Skeletal muscle tissue (tissue), 4 donors: Measurements from ENCODE around the gene HTR4. TPM values are rescaled to one million over a fixed set of nuclear protein-coding genes. Genes with fewer than 3 reads are reported as not detected.

ENCODE experiments used
- H3K27ac ChIP-seq: one replicate; pipeline ENCODE4 v1.7.0; 2013; ENCODE audit warnings: mild to moderate bottlenecking, low read depth, low read length, inconsistent platforms
- H3K27me3 ChIP-seq, 3 donors: one replicate each; pipeline ENCODE4 v1.7.0; 2013; ENCODE audit warnings: low read length in 3 of 3; ENCODE audit not compliant: control insufficient read depth in 3 of 3, insufficient read depth in 3 of 3
- H3K36me3 ChIP-seq, 3 donors: one replicate each; pipeline ENCODE4 v1.7.0; 2013; ENCODE audit warnings: low read length in 3 of 3; ENCODE audit not compliant: control insufficient read depth in 3 of 3, insufficient read depth in 3 of 3
- H3K4me1 ChIP-seq, 3 donors: one replicate each; pipeline ENCODE4 v1.7.0; 2013; ENCODE audit warnings: low read length in 3 of 3, mild to moderate bottlenecking in 3 of 3; ENCODE audit not compliant: control insufficient read depth in 3 of 3, insufficient read depth in 3 of 3
- H3K4me3 ChIP-seq, 3 donors: one replicate each; pipeline ENCODE4 v1.7.0; 2013; ENCODE audit warnings: low read length in 3 of 3
- H3K9ac ChIP-seq, 3 donors: one replicate each; pipeline ENCODE4 v1.7.0; 2013; ENCODE audit warnings: low read length in 3 of 3, mild to moderate bottlenecking in 3 of 3, moderate library complexity in 2 of 3, low read depth in 1 of 3
- H3K9me3 ChIP-seq, 3 donors: one replicate each; pipeline ENCODE4 v1.7.0; 2013; ENCODE audit warnings: low read length in 3 of 3; ENCODE audit not compliant: control insufficient read depth in 3 of 3
- total RNA-seq: library from RNA; depleted of rRNA; stranded (reverse); fragments of >200 nt; gene quantifications from one replicate; pipeline ENCODE4 v1.2.3, GENCODE V29; 2014
- donor health status: Osteomylitis.

The HTR4 gene
- total RNA-seq, result not detected

GRCh38 chr5:148653836-148654781, at the start of gene HTR4:
HTR4 (minus strand) TSS chr5:148654527; CDS start chr5:148637014, 17,513 bp downstream.
- peaks cover 0 to 2% (median 0%) of the 10 kb centered on the region in 3 donors for H3K9me3 ChIP-seq
- H3K4me3 ChIP-seq, result no peak within 1 kb of the TSS
- H3K9ac ChIP-seq, result no peak within 1 kb of the TSS
- H3K36me3 ChIP-seq, result no peaks in the 10 kb centered on the region
- H3K27me3 ChIP-seq, result peaks cover 22 to 34% (median 30%) of the 10 kb centered on the region in 3 donors
- H3K4me1 ChIP-seq, result no peaks in the 10 kb centered on the region
- no peak within 1 kb of the TSS for H3K27ac ChIP-seq

- no peak overlapping the region for H3K9ac ChIP-seq
- H3K27ac ChIP-seq, result no peak overlapping the region
- peaks cover 0 to 2% (median 0%) of the 10 kb centered on the region in 3 donors for H3K27me3 ChIP-seq
- H3K4me1 ChIP-seq, result no peaks in the 10 kb centered on the region
- no peak overlapping the region for H3K4me3 ChIP-seq
- H3K36me3 ChIP-seq, result no peaks in the 10 kb centered on the region
- no peaks in the 10 kb centered on the region for H3K9me3 ChIP-seq
These were observed 47.8 kb upstream of the HTR4 start for GRCh38 chr5:148702019-148702596.

GRCh38 chr5:148699028-148699427, 44.7 kb upstream of the HTR4 start:
- Histone ChIP-seq H3K27ac (no peak overlapping the region), H3K4me3 (no peak overlapping the region), H3K27me3 (peaks cover 0 to 2% (median 0%) of the 10 kb centered on the region in 3 donors), H3K9ac (no peak overlapping the region), H3K4me1 (no peaks in the 10 kb centered on the region), H3K9me3 (no peaks in the 10 kb centered on the region), H3K36me3 (no peaks in the 10 kb centered on the region)

DNA sequence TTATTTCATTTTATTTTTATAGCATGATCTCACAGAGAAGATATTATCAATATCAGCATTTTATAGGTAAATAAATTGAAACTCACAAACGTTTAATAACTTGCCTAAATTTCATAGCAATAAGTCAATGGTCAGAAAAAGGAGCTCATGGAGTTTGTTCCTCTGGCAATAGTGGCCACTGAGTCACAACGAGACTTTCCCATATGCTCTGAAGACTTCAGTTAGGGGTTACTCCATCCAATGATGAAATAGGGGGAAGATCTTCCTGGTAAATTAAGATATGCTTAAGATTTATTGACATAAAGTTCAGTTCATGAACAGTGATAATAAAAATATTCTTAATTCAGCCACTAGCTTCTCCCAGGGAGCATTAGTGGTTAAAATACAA, 43.5 kb upstream of the HTR4 start:
- H3K27me3 ChIP-seq, result peaks cover 0 to 2% (median 0%) of the 10 kb centered on the region in 3 donors
- H3K36me3 ChIP-seq, result no peaks in the 10 kb centered on the region
- H3K4me3 ChIP-seq, result no peak overlapping the region
- H3K9ac ChIP-seq, result no peak overlapping the region
- H3K4me1 ChIP-seq, result no peaks in the 10 kb centered on the region
- no peaks in the 10 kb centered on the region for H3K9me3 ChIP-seq
- H3K27ac ChIP-seq, result no peak overlapping the region

DNA sequence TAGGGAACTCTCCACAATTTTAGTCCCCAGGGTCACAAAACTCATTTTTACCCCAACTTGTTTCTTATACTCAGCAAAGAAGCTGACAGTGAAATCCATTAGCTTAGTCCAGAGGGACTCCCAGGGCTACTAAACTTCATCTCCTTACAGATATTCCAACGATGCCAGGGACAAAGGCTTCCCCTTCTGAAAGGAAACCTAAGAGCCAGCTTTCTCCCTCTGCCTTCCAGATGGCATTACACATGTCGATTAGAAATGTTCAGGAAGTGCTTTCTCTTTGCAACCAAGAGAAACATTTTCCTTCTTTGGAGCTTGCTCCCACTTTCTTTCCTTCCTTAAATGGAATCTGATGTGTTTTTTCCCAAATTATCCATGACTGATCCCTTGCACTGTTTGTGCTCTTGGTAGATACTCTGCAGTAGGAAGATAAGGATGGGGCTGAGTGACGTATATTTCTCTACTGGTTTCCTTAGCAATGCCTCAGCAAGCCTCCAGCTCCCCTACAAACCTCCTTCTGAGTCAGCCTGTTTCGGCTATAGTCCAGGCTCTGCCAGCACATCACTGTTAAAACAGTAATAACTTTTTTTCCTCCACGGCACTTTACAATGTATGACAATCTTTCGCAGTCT, 43.0 kb upstream of the HTR4 start:
- no peak overlapping the region for H3K9ac ChIP-seq
- peaks cover 0 to 2% (median 0%) of the 10 kb centered on the region in 3 donors for H3K27me3 ChIP-seq
- no peaks in the 10 kb centered on the region for H3K36me3 ChIP-seq
- no peak overlapping the region for H3K4me3 ChIP-seq
- no peak overlapping the region for H3K27ac ChIP-seq
- H3K4me1 ChIP-seq, result no peaks in the 10 kb centered on the region
- no peaks in the 10 kb centered on the region for H3K9me3 ChIP-seq

- Histone ChIP-seq H3K9me3 (no peaks in the 10 kb centered on the region), H3K4me3 (no peak overlapping the region), H3K27ac (no peak overlapping the region)
These were observed 42.1 kb upstream of the HTR4 start for GRCh38 chr5:148696187-148697036.

GRCh38 chr5:148690945-148691344, 36.6 kb upstream of the HTR4 start:
- Histone ChIP-seq H3K9ac (no peak overlapping the region), H3K27me3 (no peaks in the 10 kb centered on the region), H3K36me3 (no peaks in the 10 kb centered on the region), H3K9me3 (peaks cover 0 to 5% (median 0%) of the 10 kb centered on the region in 3 donors), H3K4me1 (no peaks in the 10 kb centered on the region), H3K27ac (no peak overlapping the region), H3K4me3 (no peak overlapping the region)

More at GRCh38 chr5:148696187-148697036, 42.1 kb upstream of the HTR4 start:
- no peak overlapping the region for H3K9ac ChIP-seq
- H3K27me3 ChIP-seq, result peaks cover 0 to 2% (median 0%) of the 10 kb centered on the region in 3 donors
- no peaks in the 10 kb centered on the region for H3K36me3 ChIP-seq
- no peaks in the 10 kb centered on the region for H3K4me1 ChIP-seq

GRCh38 chr5:148688787-148689186, 34.5 kb upstream of the HTR4 start:
- H3K9ac ChIP-seq, result no peak overlapping the region
- H3K36me3 ChIP-seq, result no peaks in the 10 kb centered on the region
- no peaks in the 10 kb centered on the region for H3K4me1 ChIP-seq
- no peaks in the 10 kb centered on the region for H3K27me3 ChIP-seq
- no peak overlapping the region for H3K4me3 ChIP-seq
- H3K9me3 ChIP-seq, result peaks cover 0 to 5% (median 0%) of the 10 kb centered on the region in 3 donors
- H3K27ac ChIP-seq, result no peak overlapping the region

GRCh38 chr5:148687871-148688270, 33.5 kb upstream of the HTR4 start:
- Histone ChIP-seq H3K9ac (no peak overlapping the region), H3K27ac (no peak overlapping the region)

More at GRCh38 chr5:148687871-148688270, 33.5 kb upstream of the HTR4 start:
- Histone ChIP-seq H3K27me3 (no peaks in the 10 kb centered on the region), H3K9me3 (peaks cover 0 to 5% (median 0%) of the 10 kb centered on the region in 3 donors), H3K4me3 (no peak overlapping the region), H3K36me3 (no peaks in the 10 kb centered on the region), H3K4me1 (no peaks in the 10 kb centered on the region)
